Measurements from ENCODE around the gene LRTM2.

LRTM2 gene

DNA sequence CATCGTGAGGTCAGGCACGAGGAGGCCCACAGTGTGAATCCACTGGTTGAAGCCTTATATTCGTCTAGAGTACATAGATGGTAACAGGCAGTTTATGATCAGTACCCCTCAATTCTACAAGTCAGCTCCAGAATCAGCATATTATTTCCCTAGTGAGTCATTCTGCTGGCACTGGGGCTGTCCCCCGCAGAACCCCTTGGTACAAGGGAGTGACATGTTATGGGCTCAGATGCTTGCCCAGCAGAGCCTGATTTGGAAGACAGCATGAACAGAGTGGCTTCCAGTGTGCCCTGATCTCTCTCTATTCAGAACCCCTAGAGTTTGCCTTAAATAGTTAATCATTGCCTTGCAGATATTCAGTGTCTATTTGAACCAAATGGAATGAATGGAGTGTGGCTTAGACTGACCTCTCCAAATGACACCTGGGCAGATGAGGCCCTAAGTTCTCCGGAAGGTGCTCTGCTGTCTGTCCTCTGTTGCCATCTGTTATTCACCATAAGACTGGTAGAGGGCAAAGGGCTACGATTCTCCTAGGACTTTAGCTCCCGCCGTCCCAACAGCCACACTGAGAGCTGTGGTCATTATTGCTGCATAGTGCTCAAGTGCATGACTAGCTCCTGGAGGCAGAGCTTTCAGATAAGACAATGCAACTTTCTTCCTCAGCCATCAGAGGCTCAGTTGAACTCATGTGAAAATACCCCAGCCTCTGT is 57.0 kb downstream of the LRTM2 start:
- Histone ChIP-seq H3K27me3 (replicated peaks; ENCODE audit: control insufficient read depth, insufficient read depth, low read length) (peaks cover 2% of the 10 kb centered on the region), H3K36me3 (ENCODE audit: control insufficient read depth, insufficient read depth, low read length) (no peaks in the 10 kb centered on the region), H3K4me3 (replicated peaks; ENCODE audit: low read depth, low read length) (no peak overlapping the region)
- TF ChIP-seq, protein P1, sequence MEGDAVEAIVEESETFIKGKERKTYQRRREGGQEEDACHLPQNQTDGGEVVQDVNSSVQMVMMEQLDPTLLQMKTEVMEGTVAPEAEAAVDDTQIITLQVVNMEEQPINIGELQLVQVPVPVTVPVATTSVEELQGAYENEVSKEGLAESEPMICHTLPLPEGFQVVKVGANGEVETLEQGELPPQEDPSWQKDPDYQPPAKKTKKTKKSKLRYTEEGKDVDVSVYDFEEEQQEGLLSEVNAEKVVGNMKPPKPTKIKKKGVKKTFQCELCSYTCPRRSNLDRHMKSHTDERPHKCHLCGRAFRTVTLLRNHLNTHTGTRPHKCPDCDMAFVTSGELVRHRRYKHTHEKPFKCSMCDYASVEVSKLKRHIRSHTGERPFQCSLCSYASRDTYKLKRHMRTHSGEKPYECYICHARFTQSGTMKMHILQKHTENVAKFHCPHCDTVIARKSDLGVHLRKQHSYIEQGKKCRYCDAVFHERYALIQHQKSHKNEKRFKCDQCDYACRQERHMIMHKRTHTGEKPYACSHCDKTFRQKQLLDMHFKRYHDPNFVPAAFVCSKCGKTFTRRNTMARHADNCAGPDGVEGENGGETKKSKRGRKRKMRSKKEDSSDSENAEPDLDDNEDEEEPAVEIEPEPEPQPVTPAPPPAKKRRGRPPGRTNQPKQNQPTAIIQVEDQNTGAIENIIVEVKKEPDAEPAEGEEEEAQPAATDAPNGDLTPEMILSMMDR (IDR thresholded peaks at IDR 0.05; ENCODE audit: insufficient read depth, low read length, poor library complexity, severe bottlenecking), result no peak
- DNase-seq (ENCODE audit: extremely low read depth, insufficient read length), result no peak

DNA sequence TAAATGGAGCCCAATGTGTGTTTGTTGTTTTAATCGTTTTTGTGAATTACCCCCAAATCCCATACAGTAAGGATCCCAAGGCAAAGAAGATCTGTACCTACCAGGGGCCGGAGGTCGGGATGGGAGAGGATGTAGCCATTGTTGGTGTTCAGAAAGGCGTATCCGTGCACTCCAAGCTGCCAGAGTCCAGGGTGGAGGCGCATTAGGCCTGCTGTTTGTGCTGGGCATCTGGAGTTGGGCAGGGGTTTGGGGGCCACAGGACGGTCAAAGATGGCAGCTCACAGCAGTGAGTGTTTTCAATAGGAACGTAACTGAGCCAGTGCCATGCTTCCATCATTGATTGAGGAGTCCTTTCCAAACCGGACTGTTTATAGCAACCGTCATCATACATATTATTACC is 57.8 kb downstream of the LRTM2 start:
- no peak for DNase-seq (ENCODE audit: extremely low read depth, insufficient read length)
- Histone ChIP-seq H3K36me3 (ENCODE audit: control insufficient read depth, insufficient read depth, low read length) (no peaks in the 10 kb centered on the region), H3K27me3 (replicated peaks; ENCODE audit: control insufficient read depth, insufficient read depth, low read length) (peaks cover 2% of the 10 kb centered on the region), H3K4me3 (replicated peaks; ENCODE audit: low read depth, low read length) (no peak overlapping the region)
- TF ChIP-seq, protein P1 (IDR thresholded peaks at IDR 0.05; ENCODE audit: insufficient read depth, low read length, poor library complexity, severe bottlenecking), result no peak

DNA sequence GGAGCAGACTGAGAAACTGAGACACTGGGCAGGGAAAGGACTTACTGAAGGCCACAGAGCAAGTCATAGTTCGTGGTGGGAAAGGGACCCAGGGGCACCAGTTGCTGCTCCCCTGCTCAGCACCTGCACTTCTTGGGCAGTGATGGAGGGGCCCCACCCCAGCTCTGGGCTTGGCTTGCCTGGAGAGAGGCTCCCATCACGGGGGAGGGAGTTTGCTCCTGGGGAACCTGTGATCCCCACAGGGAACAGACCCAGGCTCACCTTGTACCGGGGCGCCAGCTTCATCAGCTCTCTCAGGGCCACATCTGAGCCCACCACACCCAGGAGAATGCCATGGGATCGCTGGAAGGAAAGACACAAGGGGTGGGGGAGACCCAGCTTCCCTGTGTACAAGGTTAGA is 58.3 kb downstream of the LRTM2 start:
- DNase-seq (ENCODE audit: extremely low read depth, insufficient read length), result no peak
- TF ChIP-seq, protein P1 (IDR thresholded peaks at IDR 0.05; ENCODE audit: insufficient read depth, low read length, poor library complexity, severe bottlenecking), result no peak
- H3K36me3 ChIP-seq (ENCODE audit: control insufficient read depth, insufficient read depth, low read length), result no peaks in the 10 kb centered on the region
- H3K4me3 ChIP-seq (replicated peaks; ENCODE audit: low read depth, low read length), result no peak overlapping the region
- peaks cover 2% of the 10 kb centered on the region for H3K27me3 ChIP-seq (replicated peaks; ENCODE audit: control insufficient read depth, insufficient read depth, low read length)

GRCh38 chr12:1879633-1880032 is 59.3 kb downstream of the LRTM2 start:
- TF ChIP-seq, protein P1 (IDR thresholded peaks at IDR 0.05; ENCODE audit: insufficient read depth, low read length, poor library complexity, severe bottlenecking), result no peak
- Histone ChIP-seq H3K4me3 (replicated peaks; ENCODE audit: low read depth, low read length) (no peak overlapping the region), H3K36me3 (ENCODE audit: control insufficient read depth, insufficient read depth, low read length) (no peaks in the 10 kb centered on the region), H3K27me3 (replicated peaks; ENCODE audit: control insufficient read depth, insufficient read depth, low read length) (no peaks in the 10 kb centered on the region; the same call in 1 of the 2 replicates)
- no peak for DNase-seq (ENCODE audit: extremely low read depth, insufficient read length)

- no peak for DNase-seq (ENCODE audit: extremely low read depth, insufficient read length)
Observed at GRCh38 chr12:1880153-1880845, 59.9 kb downstream of the LRTM2 start.

More at GRCh38 chr12:1880153-1880845, 59.9 kb downstream of the LRTM2 start:
- Histone ChIP-seq H3K4me3 (replicated peaks; ENCODE audit: low read depth, low read length) (no peak overlapping the region), H3K27me3 (replicated peaks; ENCODE audit: control insufficient read depth, insufficient read depth, low read length) (no peaks in the 10 kb centered on the region; the same call in 1 of the 2 replicates), H3K36me3 (ENCODE audit: control insufficient read depth, insufficient read depth, low read length) (no peaks in the 10 kb centered on the region)
- TF ChIP-seq, protein P1 (IDR thresholded peaks at IDR 0.05; ENCODE audit: insufficient read depth, low read length, poor library complexity, severe bottlenecking), result no peak
